Endothelial cell (in vitro differentiated cells): ENCODE measurements around the gene SLC6A11. TPM values are rescaled to one million over a fixed set of nuclear protein-coding genes. Genes with fewer than 3 reads are reported as not detected.

ENCODE experiments used
- DNase-seq: peaks from one replicate; pipeline ENCODE4 v3.0.0; 2021; ENCODE audit warnings: low spot score
- H3K27ac Mint-ChIP-seq: one replicate; pipeline ENCODE4 v1.8.0; 2021; ENCODE audit warnings: mixed read lengths, inconsistent platforms; ENCODE audit not compliant: unreplicated experiment
- H3K27me3 Mint-ChIP-seq: one replicate; pipeline ENCODE4 v1.8.0; 2021; ENCODE audit warnings: mild to moderate bottlenecking, moderate library complexity, mixed read lengths, inconsistent platforms; ENCODE audit not compliant: unreplicated experiment
- H3K36me3 Mint-ChIP-seq: one replicate; pipeline ENCODE4 v1.8.0; 2021; ENCODE audit warnings: mild to moderate bottlenecking, low read depth, mixed read lengths, inconsistent platforms; ENCODE audit not compliant: unreplicated experiment
- H3K4me1 Mint-ChIP-seq: one replicate; pipeline ENCODE4 v1.8.0; 2021; ENCODE audit warnings: mild to moderate bottlenecking, mixed read lengths, inconsistent platforms; ENCODE audit not compliant: unreplicated experiment
- H3K4me3 Mint-ChIP-seq: one replicate; pipeline ENCODE4 v1.8.0; 2021; ENCODE audit warnings: mild to moderate bottlenecking, mixed read lengths, inconsistent platforms; ENCODE audit not compliant: unreplicated experiment
- H3K9me3 Mint-ChIP-seq: one replicate; pipeline ENCODE4 v1.8.0; 2021; ENCODE audit warnings: mixed read lengths, inconsistent platforms; ENCODE audit not compliant: unreplicated experiment
- CTCF ChIP-seq: fragments of 200-600 bp; sonication (generic); IDR thresholded peaks from one replicate; pipeline ENCODE4 v1.5.0; 2021; ENCODE audit warnings: antibody characterized with exemption; ENCODE audit not compliant: unreplicated experiment
- total RNA-seq: library from RNA; stranded (reverse); fragmentation: NEBNext Ultra II Directional; extraction: Animal tissue kit (Norgen Biotek cat#: 25700); gene quantifications from one replicate; pipeline ENCODE4 v1.2.1, GENCODE V29; 2021; ENCODE audit not compliant: unreplicated experiment

SLC6A11 gene
- total RNA-seq, 1 donor from 2014 or later = 0.15 TPM

- TF ChIP-seq CTCF = no peak
- Mint-ChIP-seq H3K27me3 (peaks cover 2% of the 10 kb centered on the region), H3K9me3 (no peaks in the 10 kb centered on the region), H3K36me3 (no peaks in the 10 kb centered on the region), H3K4me3 (no peak overlapping the region), H3K27ac (no peak overlapping the region), H3K4me1 (no peaks in the 10 kb centered on the region)
- no peak for DNase-seq
These were observed 117.9 kb downstream of the SLC6A11 start for GRCh38 chr3:10933805-10934481.

- TF ChIP-seq CTCF = no peak
- H3K36me3 Mint-ChIP-seq = no peaks in the 10 kb centered on the region
- H3K4me3 Mint-ChIP-seq = no peak overlapping the region
- H3K27me3 Mint-ChIP-seq = peaks cover 2% of the 10 kb centered on the region
- H3K9me3 Mint-ChIP-seq = no peaks in the 10 kb centered on the region
- no peaks in the 10 kb centered on the region for H3K4me1 Mint-ChIP-seq
- no peak for DNase-seq
- no peak overlapping the region for H3K27ac Mint-ChIP-seq
These were observed 119.0 kb downstream of the SLC6A11 start for GRCh38 chr3:10935028-10935427.

- H3K4me3 Mint-ChIP-seq = no peak overlapping the region
- TF ChIP-seq CTCF = no peak
- H3K27me3 Mint-ChIP-seq = peaks cover 2% of the 10 kb centered on the region
These were observed 120.0 kb downstream of the SLC6A11 start for GRCh38 chr3:10935846-10936631.

GRCh38 chr3:10936686-10937085 lies 120.7 kb downstream of the SLC6A11 start:
- Mint-ChIP-seq H3K9me3 (no peaks in the 10 kb centered on the region), H3K27ac (no peak overlapping the region), H3K36me3 (no peaks in the 10 kb centered on the region), H3K4me1 (no peaks in the 10 kb centered on the region), H3K4me3 (no peak overlapping the region), H3K27me3 (peaks cover 2% of the 10 kb centered on the region)
- TF ChIP-seq CTCF = no peak
- DNase-seq = no peak

More at GRCh38 chr3:10935846-10936631, 120.0 kb downstream of the SLC6A11 start:
- no peak for DNase-seq
- H3K27ac Mint-ChIP-seq = no peak overlapping the region
- no peaks in the 10 kb centered on the region for H3K4me1 Mint-ChIP-seq
- no peaks in the 10 kb centered on the region for H3K36me3 Mint-ChIP-seq
- no peaks in the 10 kb centered on the region for H3K9me3 Mint-ChIP-seq

- H3K4me1 Mint-ChIP-seq = no peaks in the 10 kb centered on the region
- H3K4me3 Mint-ChIP-seq = no peak overlapping the region
- no peaks in the 10 kb centered on the region for H3K36me3 Mint-ChIP-seq
- H3K27ac Mint-ChIP-seq = no peak overlapping the region
- no peak for TF ChIP-seq CTCF
- H3K9me3 Mint-ChIP-seq = no peaks in the 10 kb centered on the region
- no peak for DNase-seq
- H3K27me3 Mint-ChIP-seq = peaks cover 2% of the 10 kb centered on the region
These were observed 121.3 kb downstream of the SLC6A11 start for GRCh38 chr3:10937141-10937825.
